NCI-H510A treated with DMSO at 0.1 percent for 48 hours (cell line): Measurements from ENCODE around the gene CACNG7.

Experiments used
- DNase-seq: peaks from one replicate; lab custom pipeline; 2025; lab: John Stamatoyannopoulos, UW

Gene CACNG7

DNA sequence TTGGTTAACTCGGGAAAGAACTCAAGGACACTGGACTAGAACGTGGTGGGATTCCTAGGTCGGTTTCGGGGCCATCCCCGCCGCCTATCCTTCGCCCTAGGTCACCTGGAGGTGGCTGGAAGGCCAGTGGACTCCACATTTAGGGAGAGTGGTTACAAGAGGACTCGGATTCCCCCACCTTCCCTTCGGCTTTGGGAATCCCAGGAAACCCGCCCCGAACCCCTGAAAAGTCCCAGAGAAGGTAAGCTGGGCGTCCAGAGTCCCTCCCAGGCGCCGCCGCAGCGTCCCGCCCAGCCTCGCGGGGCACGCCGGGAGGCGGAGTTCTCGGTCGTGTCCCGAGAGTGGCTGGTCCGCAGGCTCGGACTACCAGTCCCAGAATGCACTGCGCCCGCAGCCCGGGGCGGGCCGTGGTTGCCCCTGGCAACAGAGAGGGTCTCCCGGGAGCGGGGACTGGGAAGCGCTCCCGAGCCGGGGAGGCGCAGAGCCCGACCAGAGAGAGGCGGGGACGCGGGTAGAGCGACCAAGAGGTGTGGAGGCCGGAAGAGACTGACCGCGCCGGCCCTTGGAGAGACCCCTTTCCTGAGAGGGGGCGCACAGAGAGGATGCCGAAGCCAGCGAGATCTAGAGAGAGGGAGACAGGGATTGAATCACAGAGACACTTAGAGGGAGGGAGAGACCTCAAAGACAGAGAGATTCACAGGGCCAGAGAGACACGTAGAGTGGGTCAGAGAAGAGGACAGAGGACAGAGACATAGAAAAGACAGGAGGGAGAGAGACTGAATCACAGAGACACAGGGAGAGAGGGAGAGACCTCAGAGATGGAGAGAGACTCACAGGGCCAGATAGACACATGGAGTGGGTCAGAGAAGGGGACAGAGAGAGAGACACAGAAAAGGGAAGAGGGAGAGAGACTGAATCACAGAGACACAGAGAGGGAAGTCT is 29.7 kb upstream of the CACNG7 start:
- DNase-seq: no peak

DNA sequence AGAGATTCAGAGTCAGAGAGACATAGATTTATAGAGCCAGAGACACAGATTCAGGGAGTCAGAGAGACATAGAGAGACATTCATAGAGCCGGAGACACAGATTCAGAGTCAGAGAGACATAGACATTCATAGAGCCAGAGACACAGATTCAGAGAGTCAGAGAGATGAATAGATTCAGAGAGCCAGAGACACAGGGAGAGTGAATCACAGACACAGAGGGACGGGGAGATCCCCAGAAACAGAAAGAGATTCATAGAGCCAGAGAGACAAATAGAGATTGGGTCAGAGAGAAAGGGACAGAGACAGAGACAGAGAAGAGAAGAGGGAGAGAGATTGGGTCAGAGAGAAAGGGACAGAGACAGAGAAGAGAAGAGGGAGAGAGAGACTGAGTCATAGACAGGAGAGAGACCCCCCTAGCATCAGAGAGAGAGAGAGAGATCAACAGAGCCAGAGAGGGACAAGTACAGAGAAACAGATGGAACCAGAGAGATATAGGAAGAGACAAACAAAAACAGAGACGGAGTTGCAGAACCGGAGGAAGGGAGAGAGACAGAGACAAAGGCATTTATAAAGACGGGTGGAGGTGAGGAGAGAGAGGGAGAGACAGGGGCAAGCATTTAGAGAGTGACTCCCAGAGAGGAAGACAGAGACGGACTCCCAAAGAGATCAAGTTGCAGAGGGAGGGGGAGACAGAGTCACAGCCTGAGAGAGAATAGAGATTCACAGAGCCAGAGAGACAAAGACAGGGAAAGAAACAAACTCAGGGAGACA is 28.2 kb upstream of the CACNG7 start:
- no peak for DNase-seq

DNA sequence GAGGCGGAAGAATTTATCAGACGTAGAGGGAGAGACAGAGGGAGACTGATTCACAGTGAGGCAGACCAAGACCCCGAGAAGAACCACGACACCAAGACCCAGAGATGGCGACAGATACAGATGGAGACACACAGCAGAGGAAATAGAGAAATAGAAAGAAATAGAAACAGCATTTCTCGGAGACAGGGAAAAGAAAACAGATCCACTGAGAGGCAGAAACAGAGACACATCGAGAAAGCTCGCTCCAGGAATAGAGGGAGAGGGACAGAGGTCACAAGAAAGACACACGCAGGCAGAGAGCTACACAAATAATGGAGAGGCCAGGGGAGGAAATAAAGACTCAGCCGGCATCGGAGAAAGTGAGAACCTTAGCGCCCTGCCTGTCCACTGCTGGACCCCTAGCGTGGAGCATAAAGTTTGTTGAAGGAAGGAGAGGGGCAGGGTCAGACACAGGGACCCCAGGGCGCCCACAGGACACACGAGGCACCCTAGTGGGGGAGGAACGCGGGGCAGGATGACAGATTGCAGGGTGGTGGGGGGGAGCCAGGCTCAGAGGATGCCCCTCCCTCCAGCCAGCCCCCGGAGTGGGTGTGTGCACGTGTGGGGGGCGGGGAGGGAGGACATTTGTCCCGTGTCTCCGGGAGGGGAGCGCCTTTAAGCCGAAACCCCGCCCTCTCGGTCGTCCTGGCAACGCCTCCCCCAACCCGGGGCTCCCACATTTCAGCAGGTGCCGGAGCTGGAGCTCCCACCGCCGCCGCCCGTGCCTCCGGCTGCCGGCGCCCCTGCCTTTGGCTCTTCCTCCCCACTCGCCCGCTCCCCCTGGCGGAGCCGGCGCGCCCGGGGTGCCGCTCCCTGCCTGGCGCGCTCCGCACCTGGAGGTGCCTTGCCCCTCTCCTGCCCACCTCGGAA is 27.3 kb upstream of the CACNG7 start, which contains the start of gene PRKCG:
PRKCG (plus strand) TSS at position 716 of the 909 bp plus-strand sequence. CDS start 298 bp downstream, outside the sequence.
- DNase-seq: no peak

DNA sequence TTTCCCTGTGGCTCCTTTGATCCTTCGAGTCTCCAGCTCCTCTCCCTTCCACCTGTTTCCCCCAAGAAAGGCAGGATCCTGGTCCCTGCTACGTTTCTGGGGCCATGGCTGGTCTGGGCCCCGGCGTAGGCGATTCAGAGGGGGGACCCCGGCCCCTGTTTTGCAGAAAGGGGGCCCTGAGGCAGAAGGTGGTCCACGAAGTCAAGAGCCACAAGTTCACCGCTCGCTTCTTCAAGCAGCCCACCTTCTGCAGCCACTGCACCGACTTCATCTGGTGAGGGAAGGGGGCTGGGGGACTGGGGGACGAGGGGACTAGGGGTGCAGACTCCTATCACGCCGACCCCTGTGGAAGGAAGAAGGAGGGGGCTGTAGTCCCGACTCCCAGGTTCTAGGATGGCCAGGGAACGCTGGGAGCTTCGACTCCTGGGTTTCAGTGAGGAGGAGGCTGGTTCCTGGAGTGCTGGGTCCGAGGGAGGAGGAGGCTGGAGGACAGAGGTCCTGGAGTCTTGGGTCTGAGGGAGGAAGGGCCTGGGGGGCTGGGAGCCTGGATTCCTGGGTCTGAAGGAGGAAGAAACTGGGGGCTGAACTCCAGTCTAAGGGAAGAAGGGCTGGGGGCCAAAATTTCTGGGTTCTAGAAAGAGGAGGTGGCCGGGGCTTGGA is 26.6 kb upstream of the CACNG7 start:
- DNase-seq: no peak

DNA sequence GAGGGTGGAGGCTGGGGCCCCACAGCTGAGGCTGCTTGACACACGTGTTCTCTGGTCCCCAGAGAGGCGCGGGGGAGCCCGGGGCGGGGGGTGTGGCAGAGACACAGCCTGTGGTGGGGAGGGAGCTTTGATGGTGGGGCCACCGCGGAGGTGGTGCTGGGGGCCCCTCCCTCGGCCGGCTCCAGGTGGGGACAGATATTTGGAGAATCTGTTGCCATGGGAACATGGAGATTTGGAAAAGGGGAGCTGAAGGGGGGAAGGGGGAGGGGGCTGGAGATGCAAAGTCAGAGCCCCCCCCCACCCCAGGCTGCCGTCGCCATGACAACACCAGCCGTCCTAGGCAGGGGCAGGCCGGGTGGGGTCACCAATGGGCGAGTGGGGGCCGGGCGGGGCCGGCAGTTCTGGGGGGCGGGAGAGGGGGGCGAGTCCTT is 25.8 kb upstream of the CACNG7 start:
- DNase-seq: no peak

DNA sequence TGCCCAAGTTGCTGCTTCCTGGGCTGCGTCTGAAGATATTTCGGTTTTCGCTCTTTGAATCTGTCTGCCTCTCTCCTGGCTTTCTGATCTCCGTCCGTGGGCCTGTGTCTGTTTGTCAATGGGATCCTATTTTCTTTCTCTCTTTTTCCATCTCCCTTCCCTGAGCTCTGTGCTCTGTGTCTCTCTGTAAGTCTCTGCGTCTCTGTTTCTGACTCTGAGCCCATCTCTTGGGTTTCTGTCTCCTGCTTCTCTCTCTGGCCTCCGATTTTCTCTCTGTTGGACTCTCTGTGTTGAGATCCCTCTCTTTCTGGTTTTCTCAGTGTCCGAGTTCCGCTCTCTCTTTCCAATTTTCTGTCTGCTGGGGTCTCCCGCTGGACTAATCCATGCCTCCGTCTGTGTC is 25.3 kb upstream of the CACNG7 start:
- DNase-seq: no peak

DNA sequence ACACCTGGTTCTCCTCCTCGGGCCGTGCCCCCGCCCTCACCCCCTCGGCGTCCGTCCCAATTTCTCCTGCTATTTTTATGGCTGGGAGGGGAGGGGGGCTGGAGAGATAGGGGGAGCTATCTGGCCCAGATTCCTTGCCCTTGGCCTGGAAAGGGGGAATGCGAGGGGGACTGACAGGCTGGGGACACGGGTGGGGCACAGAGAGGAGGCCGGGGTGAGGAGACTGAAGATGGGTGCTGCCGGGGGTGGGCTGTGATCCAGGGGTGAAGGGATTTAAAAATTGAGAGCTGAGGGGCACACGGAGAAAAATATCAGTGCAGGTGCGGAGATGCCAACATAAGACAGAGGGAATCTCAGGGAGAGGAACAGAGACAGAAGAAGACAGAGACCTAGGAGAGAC is 24.8 kb upstream of the CACNG7 start:
- DNase-seq: no peak

DNA sequence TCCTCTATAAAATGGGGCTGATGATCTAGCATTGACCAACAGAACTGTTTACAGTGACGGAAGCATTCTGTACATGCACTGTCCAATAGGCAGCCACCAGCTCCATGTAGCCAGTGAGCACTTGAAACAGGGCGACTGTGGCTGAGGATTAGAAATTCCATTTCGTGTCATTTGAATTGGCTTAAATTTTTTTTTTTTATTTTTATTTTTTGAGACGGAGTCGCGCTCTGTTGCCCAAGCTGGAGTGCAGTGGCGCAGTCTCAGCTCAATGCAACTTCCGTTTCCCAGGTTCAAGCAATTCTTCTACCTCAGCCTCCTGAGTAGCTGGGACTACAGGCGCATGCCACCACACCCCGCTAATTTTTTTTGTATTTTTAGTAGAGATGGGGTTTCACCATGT is 24.0 kb upstream of the CACNG7 start:
- DNase-seq: no peak

DNA sequence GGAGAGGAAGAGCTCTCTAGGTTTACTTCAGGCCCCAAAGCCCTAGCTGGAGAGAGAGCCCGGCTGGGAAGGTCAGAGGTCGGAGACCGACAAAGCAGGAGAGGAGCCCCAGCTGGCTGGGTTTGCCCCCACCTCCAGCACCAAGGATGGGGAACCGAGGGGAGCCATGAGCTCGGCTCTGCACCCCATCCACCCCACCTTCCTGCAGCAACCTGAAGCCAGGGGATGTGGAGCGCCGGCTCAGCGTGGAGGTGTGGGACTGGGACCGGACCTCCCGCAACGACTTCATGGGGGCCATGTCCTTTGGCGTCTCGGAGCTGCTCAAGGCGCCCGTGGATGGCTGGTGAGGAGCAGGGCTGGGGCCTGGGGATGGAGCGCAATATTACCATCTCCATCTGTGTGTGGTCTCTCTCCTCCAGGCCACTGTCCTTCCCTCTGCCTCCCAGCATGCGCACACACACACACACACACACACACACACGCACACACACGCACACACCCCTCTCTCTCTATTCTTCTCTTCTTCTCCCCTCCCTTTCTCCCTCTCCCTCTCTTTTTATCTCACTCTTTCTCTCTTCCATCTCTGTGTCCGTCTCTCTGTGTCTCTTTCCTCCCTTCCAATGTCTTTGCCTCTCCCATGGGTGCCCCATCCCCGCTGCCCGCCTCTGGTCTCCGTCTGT is 16.6 kb upstream of the CACNG7 start:
- no peak for DNase-seq

DNA sequence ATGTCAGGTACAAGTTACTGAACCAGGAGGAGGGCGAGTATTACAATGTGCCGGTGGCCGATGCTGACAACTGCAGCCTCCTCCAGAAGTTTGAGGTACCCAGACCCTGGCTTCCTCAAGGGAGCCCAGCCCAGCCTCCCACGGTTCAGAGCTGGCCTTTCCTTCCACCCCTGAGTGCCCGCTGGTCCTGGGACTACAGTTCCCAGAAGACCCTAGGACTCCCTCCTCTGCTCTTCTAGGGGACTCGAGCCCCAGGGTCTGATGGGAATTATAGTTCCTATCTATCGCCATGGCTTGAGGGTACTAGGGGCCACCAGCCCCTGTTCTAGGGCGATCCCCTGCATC is 16.1 kb upstream of the CACNG7 start:
- DNase-seq: no peak

DNA sequence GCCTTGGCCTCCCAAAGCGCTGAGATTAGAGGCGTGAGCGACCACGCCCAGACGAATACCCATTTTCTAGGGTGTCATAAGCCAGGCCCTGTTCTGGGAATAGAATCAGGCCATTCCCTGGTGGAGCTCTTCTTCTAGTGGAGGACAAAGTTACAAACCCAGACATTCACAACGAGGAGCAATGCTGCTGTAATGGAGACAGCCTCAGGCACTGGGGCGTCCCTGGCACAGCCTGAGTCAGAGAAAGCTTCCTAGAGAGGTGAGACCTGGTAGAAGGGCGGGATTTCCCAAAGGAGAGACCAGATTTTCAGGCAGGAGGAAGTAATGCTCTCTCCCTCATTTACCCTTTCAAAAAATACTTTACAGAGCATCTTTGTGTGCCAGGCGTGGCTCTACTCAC is 14.4 kb upstream of the CACNG7 start:
- DNase-seq: no peak

DNA sequence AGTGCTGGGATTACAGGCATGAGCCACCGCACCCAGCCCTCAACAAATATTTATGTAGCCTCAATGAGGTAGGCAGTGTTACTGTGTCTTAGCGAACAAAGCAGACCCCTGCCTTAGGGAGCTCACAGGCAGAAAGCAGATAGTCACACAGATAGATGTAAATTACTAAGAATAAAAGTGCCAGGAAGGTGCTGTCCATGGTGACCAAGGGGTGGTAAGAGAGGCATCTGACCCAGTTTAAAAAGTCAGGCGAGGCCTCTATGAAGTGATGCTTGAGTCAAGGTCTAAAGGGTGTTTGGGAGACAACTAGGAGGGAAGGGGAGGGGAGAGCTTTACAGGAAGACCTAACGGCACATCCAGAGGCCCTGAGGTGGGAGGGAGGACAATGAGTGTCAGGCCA is 12.4 kb upstream of the CACNG7 start:
- DNase-seq: no peak

DNA sequence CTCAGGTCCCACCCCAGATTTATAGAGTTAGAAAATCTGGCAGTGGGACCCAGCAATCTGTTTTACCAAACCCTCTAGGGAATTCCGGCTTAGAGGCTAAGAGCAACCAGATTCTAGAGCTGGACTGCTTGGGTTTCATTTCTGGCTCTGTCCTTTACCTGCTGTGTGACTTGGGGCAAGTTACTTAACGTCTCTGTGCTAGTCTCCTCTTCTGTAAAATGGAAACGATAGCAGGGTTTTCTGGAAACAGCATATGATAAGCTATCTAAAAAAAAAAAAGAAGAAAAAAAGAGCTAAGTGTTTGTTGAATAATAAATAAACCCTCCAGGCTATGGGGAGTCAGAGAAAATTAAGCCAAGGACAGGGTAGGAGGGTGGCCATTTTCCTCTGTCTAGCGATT is 11.6 kb upstream of the CACNG7 start:
- DNase-seq: no peak

DNA sequence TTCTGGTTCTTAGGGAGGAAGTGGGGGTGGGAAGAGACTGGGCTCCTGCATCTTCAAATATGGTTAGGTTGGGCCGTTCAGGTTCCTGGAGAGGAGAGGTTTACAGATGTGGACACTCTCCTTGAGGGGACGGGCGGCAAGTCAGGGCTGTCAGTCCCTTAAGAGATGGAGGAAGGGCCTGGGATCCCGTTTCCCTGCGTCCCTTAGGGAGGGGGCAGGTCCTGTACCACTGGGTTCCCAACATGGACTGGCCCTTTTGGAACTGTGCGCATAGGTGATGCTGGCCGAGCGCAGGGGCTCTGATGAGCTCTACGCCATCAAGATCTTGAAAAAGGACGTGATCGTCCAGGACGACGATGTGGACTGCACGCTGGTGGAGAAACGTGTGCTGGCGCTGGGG is 10.9 kb upstream of the CACNG7 start:
- DNase-seq: no peak

DNA sequence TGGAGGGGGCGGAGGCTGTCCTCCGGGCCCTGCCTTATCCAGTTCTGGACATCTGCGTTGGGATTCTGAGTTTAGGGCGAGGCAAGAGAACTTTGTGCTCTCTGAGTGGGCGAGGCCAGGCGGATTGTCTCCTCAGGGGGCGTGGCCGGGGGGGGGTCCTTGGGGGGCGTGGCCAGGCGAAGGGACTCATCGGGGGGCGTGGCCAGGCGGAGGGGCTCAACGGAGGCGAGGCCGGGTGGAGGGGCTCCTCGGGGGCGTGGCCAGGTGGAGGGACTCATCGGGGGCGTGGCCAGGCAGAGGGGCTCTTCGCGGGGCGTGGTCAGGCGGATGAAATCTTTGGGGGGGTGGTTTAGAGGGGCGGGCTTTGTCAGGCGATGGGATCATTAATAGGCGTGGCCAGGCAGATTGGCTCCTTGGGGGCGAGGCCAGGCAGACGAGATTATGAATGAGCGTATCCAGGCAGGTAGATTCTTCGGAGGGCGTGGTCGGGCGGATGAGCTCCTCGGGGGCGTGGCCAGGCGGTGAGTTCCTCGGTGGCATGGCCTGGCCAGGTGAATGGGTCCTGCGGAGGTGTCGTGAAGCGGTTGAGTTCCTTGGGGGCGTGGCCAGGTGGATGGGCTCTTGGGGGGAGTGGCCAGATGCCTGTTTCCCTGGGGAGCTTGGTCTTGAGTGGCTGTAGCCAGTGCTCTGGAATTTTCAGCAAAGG is 10.3 kb upstream of the CACNG7 start:
- no peak for DNase-seq

DNA sequence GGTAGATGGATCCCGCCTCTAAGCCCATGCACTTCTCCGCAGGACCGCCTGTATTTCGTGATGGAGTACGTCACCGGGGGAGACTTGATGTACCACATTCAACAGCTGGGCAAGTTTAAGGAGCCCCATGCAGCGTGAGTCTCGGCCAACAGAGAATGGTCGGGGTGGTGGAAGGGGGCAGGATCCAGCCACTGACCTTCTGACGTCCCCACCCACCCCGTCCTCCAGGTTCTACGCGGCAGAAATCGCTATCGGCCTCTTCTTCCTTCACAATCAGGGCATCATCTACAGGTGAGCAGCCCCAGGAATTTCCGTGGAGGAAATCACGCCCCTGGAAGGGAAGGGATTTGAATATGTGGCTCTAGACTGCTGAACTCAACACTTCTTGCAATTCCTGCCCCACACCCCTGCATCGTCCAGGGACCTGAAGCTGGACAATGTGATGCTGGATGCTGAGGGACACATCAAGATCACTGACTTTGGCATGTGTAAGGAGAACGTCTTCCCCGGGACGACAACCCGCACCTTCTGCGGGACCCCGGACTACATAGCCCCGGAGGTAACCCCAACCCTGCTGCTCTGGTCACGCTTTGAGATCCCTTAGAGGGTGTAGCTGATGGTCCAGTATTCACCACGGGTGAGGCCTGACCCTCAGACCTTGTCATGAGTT is 8.8 kb upstream of the CACNG7 start:
- no peak for DNase-seq

DNA sequence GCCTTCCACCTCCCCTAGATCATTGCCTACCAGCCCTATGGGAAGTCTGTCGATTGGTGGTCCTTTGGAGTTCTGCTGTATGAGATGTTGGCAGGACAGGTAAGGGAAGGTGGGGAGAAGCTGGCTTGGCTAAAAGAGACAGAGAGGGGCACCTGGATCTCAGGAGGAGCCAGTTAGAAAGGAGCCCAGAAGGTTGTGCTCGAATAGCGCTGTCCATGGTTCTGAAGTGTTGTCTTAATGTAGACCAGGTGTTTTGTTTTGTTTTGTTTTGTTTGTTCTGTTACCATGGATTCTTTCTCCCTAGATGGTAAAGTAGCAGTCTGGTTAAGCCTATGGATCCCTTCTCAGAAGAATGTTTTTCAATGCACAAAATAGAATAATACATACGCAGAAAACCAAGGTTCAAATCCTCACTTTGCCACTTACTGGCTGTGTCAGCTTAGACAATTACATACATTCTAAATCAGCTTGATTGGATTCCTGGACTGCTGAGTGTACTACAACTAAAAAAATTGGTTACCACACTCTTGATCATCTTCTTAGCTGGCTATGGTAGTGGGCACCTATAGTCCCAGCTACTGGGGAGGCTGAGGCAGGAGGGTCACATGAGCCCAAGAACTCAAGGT is 5.9 kb upstream of the CACNG7 start:
- DNase-seq: no peak

DNA sequence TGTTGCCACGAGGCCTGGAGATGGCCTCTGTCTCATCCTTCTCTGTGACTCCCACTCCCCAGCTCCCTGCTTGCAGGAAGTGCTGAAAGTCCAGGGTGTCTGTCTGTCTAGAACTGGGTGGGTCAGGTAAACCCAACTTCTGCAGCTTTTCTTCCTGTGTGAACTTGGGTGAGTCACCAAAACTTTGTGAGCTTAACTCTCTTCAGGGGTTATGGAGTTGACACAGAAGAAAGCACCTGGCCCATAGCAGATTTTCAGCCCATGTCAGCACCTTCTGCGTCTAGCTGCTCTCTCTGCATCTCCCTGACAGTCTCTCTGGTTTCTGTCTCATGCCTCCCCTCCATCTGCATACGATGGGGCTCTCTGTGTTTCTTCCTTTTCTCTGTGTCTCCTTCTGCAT is 4.2 kb upstream of the CACNG7 start:
- DNase-seq: no peak

DNA sequence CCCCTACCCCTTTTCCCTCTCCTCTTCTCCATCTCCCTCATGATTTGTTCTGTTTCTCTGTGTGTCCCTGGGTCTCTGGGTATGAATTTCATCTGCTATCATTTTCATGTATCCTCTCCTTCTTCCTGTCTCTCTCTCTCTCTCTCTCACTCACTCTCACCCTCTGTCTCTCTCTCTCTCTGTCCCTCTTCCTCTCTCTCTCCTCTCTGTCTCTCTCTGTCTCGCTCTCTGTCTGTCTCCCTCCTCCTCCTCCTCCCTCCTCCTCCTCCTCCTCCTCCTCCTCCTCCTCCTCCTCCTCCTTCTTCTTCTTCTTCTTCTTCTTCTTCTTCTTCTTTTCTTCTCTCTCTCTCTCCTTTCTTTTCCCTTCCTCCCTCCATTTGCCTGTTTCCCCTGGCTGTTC is 3.3 kb upstream of the CACNG7 start:
- DNase-seq: no peak
